K562 (cell line): ENCODE data around the gene KCNN3. TPM values are rescaled to one million over a fixed set of nuclear protein-coding genes. Genes with fewer than 3 reads are reported as not detected.

Experiments used
- BRD9 ChIP-seq: fragments of 450-650 bp; IDR thresholded peaks from 2 replicates; pipeline ENCODE4 v1.6.1; 2018; ENCODE audit warnings: low read depth; ENCODE audit not compliant: partially characterized antibody
- CCAR2 ChIP-seq: fragments of 200-400 bp; formaldehyde crosslinking; IDR thresholded peaks from 2 replicates; pipeline ENCODE4 v1.6.1; 2017; ENCODE audit warnings: mild to moderate bottlenecking, low read depth, low read length
- FOXM1 ChIP-seq, 2 experiments: fragments of 450-650 bp in 1 of 2; sonication (generic) in 1 of 2; formaldehyde crosslinking in 1 of 2; IDR thresholded peaks; 2 replicates each; pipeline versions ENCODE4 v1.6.1 to v1.9.0; 2017 to 2022; ENCODE audit warnings: low read depth in 2 of 2, mild to moderate bottlenecking in 2 of 2, missing genetic modification reagents in 1 of 2, moderate library complexity in 1 of 2
- FUS ChIP-seq: fragments of 200-400 bp; formaldehyde crosslinking; optimal IDR thresholded peaks from 2 replicates; pipeline ENCODE3; 2017; ENCODE audit warnings: low read depth, low read length
- GABPA ChIP-seq: fragments of 200-800 bp; sonication (Bioruptor generic); conservative IDR thresholded peaks from 2 replicates; pipeline ENCODE4 v1.6.1; 2016; ENCODE audit warnings: low read depth, missing genetic modification characterization, missing compliant biosample characterization
- NCOA1 ChIP-seq: fragments of 450-650 bp; IDR thresholded peaks from 2 replicates; pipeline ENCODE4 v1.6.1; 2016; ENCODE audit warnings: low read depth
- NR2C1 ChIP-seq, 2 experiments: fragments of 450-650 bp; IDR thresholded peaks; 2 replicates each; pipeline ENCODE4 v1.6.1; 2017; ENCODE audit warnings: mild to moderate bottlenecking in 2 of 2, antibody characterized with exemption in 1 of 2, inconsistent platforms in 1 of 2, missing compliant biosample characterization in 1 of 2, missing genetic modification characterization in 1 of 2
- POLR3A ChIP-seq: IDR thresholded peaks from 2 replicates; pipeline ENCODE4 v1.6.1; 2011; ENCODE audit warnings: borderline replicate concordance, mild to moderate bottlenecking, moderate library complexity; ENCODE audit not compliant: insufficient read length, insufficient read depth; ENCODE audit errors: extremely low read depth
- POLR3G ChIP-seq: IDR thresholded peaks from 2 replicates; pipeline ENCODE4 v1.6.1; 2011; ENCODE audit not compliant: insufficient read length, insufficient replicate concordance; ENCODE audit errors: extremely low read depth
- RBM17 ChIP-seq: fragments of 200-400 bp; formaldehyde crosslinking; IDR thresholded peaks from 2 replicates; pipeline ENCODE4 v1.6.1; 2017; ENCODE audit warnings: low read depth, mild to moderate bottlenecking, low read length, borderline replicate concordance
- RHOXF2B ChIP-seq: fragments of 250-450 bp; sonication (Bioruptor Pico); conservative IDR thresholded peaks from 2 replicates; pipeline ENCODE4 v1.5.1; 2021
- SOX6 ChIP-seq: fragments of 450-650 bp; IDR thresholded peaks from 2 replicates; pipeline ENCODE4 v1.6.1; 2014; ENCODE audit warnings: mild to moderate bottlenecking
- STAT5B ChIP-seq: fragments of 250-450 bp; sonication (Bioruptor Pico); IDR thresholded peaks from 2 replicates; pipeline ENCODE4 v1.8.0; 2021; ENCODE audit warnings: mild to moderate bottlenecking, inconsistent platforms
- TAF15 ChIP-seq: fragments of 200-400 bp; formaldehyde crosslinking; IDR thresholded peaks from 2 replicates; pipeline ENCODE4 v1.6.1; 2017; ENCODE audit warnings: mild to moderate bottlenecking, low read depth, low read length, moderate library complexity
- TFAM ChIP-seq: fragments of 250-450 bp; sonication (Bioruptor Pico); conservative IDR thresholded peaks from 2 replicates; pipeline ENCODE4 v1.5.0; 2021; ENCODE audit warnings: mild to moderate bottlenecking, moderate library complexity
- ZNF354B ChIP-seq: fragments of 250-450 bp; sonication (Bioruptor Pico); IDR thresholded peaks from 2 replicates; pipeline ENCODE4 v1.4.0; 2020
- ZNF551 ChIP-seq: fragments of 250-450 bp; sonication (Bioruptor Pico); IDR thresholded peaks from 2 replicates; pipeline ENCODE4 v1.5.0; 2021; ENCODE audit warnings: mild to moderate bottlenecking, moderate library complexity
- polyA plus RNA-seq, 8 experiments: library from polyadenylated mRNA; depleted of rRNA in 4 of 8; stranded (reverse) in 5 of 8; unstranded in 3 of 8; fragments of >200 nt; fragmentation: Nextera tagmentation in 2 of 8; fragmentation: Illumina TruSeq in 1 of 8; extraction: Ambion mirVana in 2 of 8; extraction: Trizol in 1 of 8; gene quantifications; 2 replicates each; pipeline versions ENCODE4 v1.2.1 to v1.2.3, GENCODE V29; 2011 to 2014; ENCODE audit warnings: inconsistent platforms in 1 of 8, missing spikeins in 1 of 8
- total RNA-seq, 7 experiments: library from RNA; depleted of rRNA in 6 of 7; stranded (reverse); fragments of >200 nt in 6 of 7; fragmentation: Illumina TruSeq in 2 of 7; extraction: Trizol in 2 of 7; gene quantifications; 2 replicates each; pipeline versions ENCODE4 v1.2.1 to v1.2.3, GENCODE V29; 2011 to 2021; ENCODE audit warnings: low replicate concordance in 1 of 7
- TF ChIP-seq, protein P1 (sequence below), 2 experiments: fragments of 450-650 bp in 1 of 2; sonication (generic) in 1 of 2; formaldehyde crosslinking in 1 of 2; IDR thresholded peaks in 1 of 2; conservative IDR thresholded peaks in 1 of 2; 2 replicates each; pipeline versions ENCODE4 v1.6.1 to v1.8.1; 2016 to 2023; ENCODE audit warnings: mild to moderate bottlenecking in 2 of 2, moderate library complexity in 2 of 2, inconsistent platforms in 1 of 2, missing genetic modification reagents in 1 of 2
- TF ChIP-seq, protein P2 (sequence below): fragments of 450-650 bp; IDR thresholded peaks from 2 replicates; pipeline ENCODE4 v1.6.1; 2017; ENCODE audit warnings: antibody characterized with exemption
- TF ChIP-seq, protein P3 (sequence below): sonication (generic); formaldehyde crosslinking; IDR thresholded peaks from 2 replicates; pipeline ENCODE4 v1.8.1; 2022; ENCODE audit warnings: missing genetic modification reagents
- TF ChIP-seq, protein P4 (sequence below): fragments of 250-450 bp; sonication (Bioruptor Pico); IDR thresholded peaks from 2 replicates; pipeline ENCODE4 v1.5.0; 2022; ENCODE audit warnings: mild to moderate bottlenecking

Gene KCNN3
- total and polyA plus RNA-seq, 9 of the 15 experiments (the other 6 are each of a cell fraction or from before 2014, with no cell fraction given) = 0.02 to 0.03 TPM; not detected in 7

DNA sequence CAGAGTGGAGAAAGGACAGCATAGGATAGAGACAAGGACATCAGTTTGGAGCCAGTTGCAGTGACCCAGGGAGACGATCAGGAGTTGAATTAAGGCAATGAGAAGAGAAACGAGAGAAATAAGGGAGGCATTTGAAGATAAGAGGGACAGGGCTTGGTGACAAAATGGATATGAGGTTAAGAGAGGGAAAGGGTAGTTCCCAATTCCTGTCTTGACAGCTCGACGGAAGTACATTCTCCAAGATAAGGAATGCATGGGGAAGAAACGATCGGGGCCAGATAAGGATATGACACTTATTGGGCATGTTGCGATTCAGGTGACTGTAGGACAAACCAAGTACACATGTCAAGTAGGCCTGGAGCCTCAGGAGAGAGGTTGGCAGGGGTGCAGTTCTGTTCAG is 18.7 kb upstream of the KCNN3 start (continued):
- 0 out of 2 replicates have a peak, but pooled peaks have one; percentile 27 for TF ChIP-seq GABPA (tag)
- TF ChIP-seq, protein P1, sequence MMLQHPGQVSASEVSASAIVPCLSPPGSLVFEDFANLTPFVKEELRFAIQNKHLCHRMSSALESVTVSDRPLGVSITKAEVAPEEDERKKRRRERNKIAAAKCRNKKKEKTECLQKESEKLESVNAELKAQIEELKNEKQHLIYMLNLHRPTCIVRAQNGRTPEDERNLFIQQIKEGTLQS (IDR thresholded peaks at IDR 0.05) = no peak
- TF ChIP-seq, protein P1 (CRISPR knock-in tag; conservative IDR thresholded peaks at IDR 0.05) = no peak
- no peak for TF ChIP-seq POLR3G
- no peak for TF ChIP-seq POLR3A
- no peak for TF ChIP-seq ZNF551 (CRISPR knock-in tag)
- no peak for TF ChIP-seq CCAR2
- TF ChIP-seq NCOA1 = 0 out of 2 replicates have a peak, but pooled peaks have one; percentile 22
- TF ChIP-seq TFAM (CRISPR knock-in tag) = no peak
- TF ChIP-seq ZNF354B (CRISPR knock-in tag) = no peak
- TF ChIP-seq STAT5B (CRISPR knock-in tag) = no peak
- TF ChIP-seq SOX6 = peak; percentile 58; the same call in 1 of the 2 replicates
- TF ChIP-seq, protein P2, sequence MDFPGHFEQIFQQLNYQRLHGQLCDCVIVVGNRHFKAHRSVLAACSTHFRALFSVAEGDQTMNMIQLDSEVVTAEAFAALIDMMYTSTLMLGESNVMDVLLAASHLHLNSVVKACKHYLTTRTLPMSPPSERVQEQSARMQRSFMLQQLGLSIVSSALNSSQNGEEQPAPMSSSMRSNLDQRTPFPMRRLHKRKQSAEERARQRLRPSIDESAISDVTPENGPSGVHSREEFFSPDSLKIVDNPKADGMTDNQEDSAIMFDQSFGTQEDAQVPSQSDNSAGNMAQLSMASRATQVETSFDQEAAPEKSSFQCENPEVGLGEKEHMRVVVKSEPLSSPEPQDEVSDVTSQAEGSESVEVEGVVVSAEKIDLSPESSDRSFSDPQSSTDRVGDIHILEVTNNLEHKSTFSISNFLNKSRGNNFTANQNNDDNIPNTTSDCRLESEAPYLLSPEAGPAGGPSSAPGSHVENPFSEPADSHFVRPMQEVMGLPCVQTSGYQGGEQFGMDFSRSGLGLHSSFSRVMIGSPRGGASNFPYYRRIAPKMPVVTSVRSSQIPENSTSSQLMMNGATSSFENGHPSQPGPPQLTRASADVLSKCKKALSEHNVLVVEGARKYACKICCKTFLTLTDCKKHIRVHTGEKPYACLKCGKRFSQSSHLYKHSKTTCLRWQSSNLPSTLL = no peak
- no peak for TF ChIP-seq BRD9
- TF ChIP-seq TAF15 = no peak
- TF ChIP-seq, protein P3, sequence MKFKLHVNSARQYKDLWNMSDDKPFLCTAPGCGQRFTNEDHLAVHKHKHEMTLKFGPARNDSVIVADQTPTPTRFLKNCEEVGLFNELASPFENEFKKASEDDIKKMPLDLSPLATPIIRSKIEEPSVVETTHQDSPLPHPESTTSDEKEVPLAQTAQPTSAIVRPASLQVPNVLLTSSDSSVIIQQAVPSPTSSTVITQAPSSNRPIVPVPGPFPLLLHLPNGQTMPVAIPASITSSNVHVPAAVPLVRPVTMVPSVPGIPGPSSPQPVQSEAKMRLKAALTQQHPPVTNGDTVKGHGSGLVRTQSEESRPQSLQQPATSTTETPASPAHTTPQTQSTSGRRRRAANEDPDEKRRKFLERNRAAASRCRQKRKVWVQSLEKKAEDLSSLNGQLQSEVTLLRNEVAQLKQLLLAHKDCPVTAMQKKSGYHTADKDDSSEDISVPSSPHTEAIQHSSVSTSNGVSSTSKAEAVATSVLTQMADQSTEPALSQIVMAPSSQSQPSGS (CRISPR knock-in tag) = no peak
- no peak for TF ChIP-seq RBM17
- TF ChIP-seq FUS = no peak
- TF ChIP-seq NR2C1 (IDR thresholded peaks at IDR 0.05) = no peak
- TF ChIP-seq NR2C1 (tag; IDR thresholded peaks at IDR 0.05) = 0 out of 2 replicates have a peak, but pooled peaks have one; percentile 21
- no peak for TF ChIP-seq FOXM1 (IDR thresholded peaks at IDR 0.05; ENCODE audit: low read depth)
- TF ChIP-seq FOXM1 (CRISPR knock-in tag; IDR thresholded peaks at IDR 0.05; ENCODE audit: low read depth) = no peak
- TF ChIP-seq RHOXF2B = no peak
- TF ChIP-seq, protein P4, sequence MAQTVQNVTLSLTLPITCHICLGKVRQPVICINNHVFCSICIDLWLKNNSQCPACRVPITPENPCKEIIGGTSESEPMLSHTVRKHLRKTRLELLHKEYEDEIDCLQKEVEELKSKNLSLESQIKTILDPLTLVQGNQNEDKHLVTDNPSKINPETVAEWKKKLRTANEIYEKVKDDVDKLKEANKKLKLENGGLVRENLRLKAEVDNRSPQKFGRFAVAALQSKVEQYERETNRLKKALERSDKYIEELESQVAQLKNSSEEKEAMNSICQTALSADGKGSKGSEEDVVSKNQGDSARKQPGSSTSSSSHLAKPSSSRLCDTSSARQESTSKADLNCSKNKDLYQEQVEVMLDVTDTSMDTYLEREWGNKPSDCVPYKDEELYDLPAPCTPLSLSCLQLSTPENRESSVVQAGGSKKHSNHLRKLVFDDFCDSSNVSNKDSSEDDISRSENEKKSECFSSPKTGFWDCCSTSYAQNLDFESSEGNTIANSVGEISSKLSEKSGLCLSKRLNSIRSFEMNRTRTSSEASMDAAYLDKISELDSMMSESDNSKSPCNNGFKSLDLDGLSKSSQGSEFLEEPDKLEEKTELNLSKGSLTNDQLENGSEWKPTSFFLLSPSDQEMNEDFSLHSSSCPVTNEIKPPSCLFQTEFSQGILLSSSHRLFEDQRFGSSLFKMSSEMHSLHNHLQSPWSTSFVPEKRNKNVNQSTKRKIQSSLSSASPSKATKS (CRISPR knock-in tag) = no peak
